Measurements from ENCODE around the gene ANGPT4. TPM values are rescaled to one million over a fixed set of nuclear protein-coding genes. Genes with fewer than 3 reads are reported as not detected.

Gene ANGPT4
- total RNA-seq, 2 experiments from 2014 or later = not detected

- TF ChIP-seq, protein P1, sequence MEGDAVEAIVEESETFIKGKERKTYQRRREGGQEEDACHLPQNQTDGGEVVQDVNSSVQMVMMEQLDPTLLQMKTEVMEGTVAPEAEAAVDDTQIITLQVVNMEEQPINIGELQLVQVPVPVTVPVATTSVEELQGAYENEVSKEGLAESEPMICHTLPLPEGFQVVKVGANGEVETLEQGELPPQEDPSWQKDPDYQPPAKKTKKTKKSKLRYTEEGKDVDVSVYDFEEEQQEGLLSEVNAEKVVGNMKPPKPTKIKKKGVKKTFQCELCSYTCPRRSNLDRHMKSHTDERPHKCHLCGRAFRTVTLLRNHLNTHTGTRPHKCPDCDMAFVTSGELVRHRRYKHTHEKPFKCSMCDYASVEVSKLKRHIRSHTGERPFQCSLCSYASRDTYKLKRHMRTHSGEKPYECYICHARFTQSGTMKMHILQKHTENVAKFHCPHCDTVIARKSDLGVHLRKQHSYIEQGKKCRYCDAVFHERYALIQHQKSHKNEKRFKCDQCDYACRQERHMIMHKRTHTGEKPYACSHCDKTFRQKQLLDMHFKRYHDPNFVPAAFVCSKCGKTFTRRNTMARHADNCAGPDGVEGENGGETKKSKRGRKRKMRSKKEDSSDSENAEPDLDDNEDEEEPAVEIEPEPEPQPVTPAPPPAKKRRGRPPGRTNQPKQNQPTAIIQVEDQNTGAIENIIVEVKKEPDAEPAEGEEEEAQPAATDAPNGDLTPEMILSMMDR (IDR thresholded peaks at IDR 0.05) = no peak
- H3K9me3 ChIP-seq (ENCODE audit: control insufficient read depth in 1 of 2, insufficient read depth in 1 of 2, low read length in 2 of 2) = no peaks in the 10 kb centered on the region
- Mint-ChIP-seq H3K36me3 (ENCODE audit: low read depth) (no peaks in the 10 kb centered on the region), H3K27me3 (peaks cover 17% of the 10 kb centered on the region), H3K9me3 (no peaks in the 10 kb centered on the region), H3K4me1 (ENCODE audit: low read depth) (no peaks in the 10 kb centered on the region), H3K27ac (no peak overlapping the region), H3K4me3 (no peak overlapping the region)
- H3K4me3 ChIP-seq (ENCODE audit: low read length) = no peak overlapping the region
- no peak overlapping the region for H3K27ac ChIP-seq (ENCODE audit: low read depth in 1 of 2, low read length in 2 of 2)
- ATAC-seq (ENCODE audit: poor library complexity) (no peak), DNase-seq (peak in 2 of 14 experiments; percentile 4 to 11)
- no peaks in the 10 kb centered on the region for H3K36me3 ChIP-seq (ENCODE audit: insufficient read depth, low read length)
- H3K27me3 ChIP-seq (ENCODE audit: control insufficient read depth in 1 of 2, insufficient read depth in 2 of 2, low read length in 2 of 2) = no peaks in the 10 kb centered on the region
- CTCF ChIA-PET = no interaction called here
- intact Hi-C loops (cut with DNase I, micrococcal nuclease) = no loop called here
- POLR2A ChIA-PET = no interaction called here
- H3K4me1 ChIP-seq (ENCODE audit: insufficient read depth, low read length) = no peaks in the 10 kb centered on the region
These were observed 8.5 kb upstream of the ANGPT4 start for GRCh38 chr20:924639-925038.

- Mint-ChIP-seq H3K4me3 (no peak overlapping the region), H3K9me3 (no peaks in the 10 kb centered on the region), H3K36me3 (ENCODE audit: low read depth) (no peaks in the 10 kb centered on the region), H3K27ac (no peak overlapping the region), H3K27me3 (peaks cover 17% of the 10 kb centered on the region), H3K4me1 (ENCODE audit: low read depth) (no peaks in the 10 kb centered on the region)
- ChIA-PET POLR2A (no interaction called here), CTCF (no interaction called here)
- no peaks in the 10 kb centered on the region for H3K27me3 ChIP-seq (ENCODE audit: control insufficient read depth in 1 of 2, insufficient read depth in 2 of 2, low read length in 2 of 2)
- H3K4me3 ChIP-seq (ENCODE audit: low read length) = no peak overlapping the region
- TF ChIP-seq, protein P1 (IDR thresholded peaks at IDR 0.05) = no peak
- intact Hi-C loops (cut with DNase I, micrococcal nuclease) = no loop called here
- H3K4me1 ChIP-seq (ENCODE audit: insufficient read depth, low read length) = no peaks in the 10 kb centered on the region
- H3K27ac ChIP-seq (ENCODE audit: low read depth in 1 of 2, low read length in 2 of 2) = no peak overlapping the region
- DNase-seq (no peak), ATAC-seq (ENCODE audit: poor library complexity) (no peak)
- no peaks in the 10 kb centered on the region for H3K9me3 ChIP-seq (ENCODE audit: control insufficient read depth in 1 of 2, insufficient read depth in 1 of 2, low read length in 2 of 2)
- H3K36me3 ChIP-seq (ENCODE audit: insufficient read depth, low read length) = no peaks in the 10 kb centered on the region
These were observed 6.6 kb upstream of the ANGPT4 start for GRCh38 chr20:922781-923180.

- peaks cover 9% of the 10 kb centered on the region for H3K27me3 Mint-ChIP-seq
- ChIA-PET CTCF (no interaction called here), POLR2A (no interaction called here)
- TF ChIP-seq, protein P1 (IDR thresholded peaks at IDR 0.05) = no peak
- no peaks in the 10 kb centered on the region for H3K9me3 Mint-ChIP-seq
- H3K4me3 ChIP-seq (ENCODE audit: low read length) = no peak overlapping the region
- no peaks in the 10 kb centered on the region for H3K9me3 ChIP-seq (ENCODE audit: control insufficient read depth in 1 of 2, insufficient read depth in 1 of 2, low read length in 2 of 2)
- intact Hi-C loops (cut with DNase I, micrococcal nuclease) = no loop called here
- DNase-seq (no peak), ATAC-seq (ENCODE audit: poor library complexity) (no peak)
- H3K27me3 ChIP-seq (ENCODE audit: control insufficient read depth in 1 of 2, insufficient read depth in 2 of 2, low read length in 2 of 2) = no peaks in the 10 kb centered on the region
- H3K4me1 ChIP-seq (ENCODE audit: insufficient read depth, low read length) = no peaks in the 10 kb centered on the region
- no peak overlapping the region for H3K4me3 Mint-ChIP-seq
- no peaks in the 10 kb centered on the region for H3K4me1 Mint-ChIP-seq (ENCODE audit: low read depth)
- no peaks in the 10 kb centered on the region for H3K36me3 Mint-ChIP-seq (ENCODE audit: low read depth)
- no peaks in the 10 kb centered on the region for H3K36me3 ChIP-seq (ENCODE audit: insufficient read depth, low read length)
- H3K27ac Mint-ChIP-seq = no peak overlapping the region
- H3K27ac ChIP-seq (ENCODE audit: low read depth in 1 of 2, low read length in 2 of 2) = no peak overlapping the region
These were observed 4.9 kb upstream of the ANGPT4 start for GRCh38 chr20:921068-921467.

All from CD4-positive, alpha-beta T cell (primary cell).